PFSK-1 (cell line): ENCODE data around the gene CLBA1.

Experiments
- POLR2AphosphoS5 ChIP-seq: IDR thresholded peaks from 2 replicates; pipeline ENCODE4 v1.6.1; 2012; ENCODE audit warnings: low read depth, mild to moderate bottlenecking, control low read depth, low read length, moderate library complexity
- REST ChIP-seq, 2 experiments: IDR thresholded peaks; 2 replicates each; pipeline versions ENCODE4 v1.6.1 to v1.8.0; 2011 to 2012; ENCODE audit warnings: low read depth in 2 of 2, low read length in 2 of 2, control low read depth in 1 of 2, inconsistent platforms in 1 of 2, mild to moderate bottlenecking in 1 of 2, moderate library complexity in 1 of 2; ENCODE audit not compliant: insufficient read depth in 1 of 2

DNA sequence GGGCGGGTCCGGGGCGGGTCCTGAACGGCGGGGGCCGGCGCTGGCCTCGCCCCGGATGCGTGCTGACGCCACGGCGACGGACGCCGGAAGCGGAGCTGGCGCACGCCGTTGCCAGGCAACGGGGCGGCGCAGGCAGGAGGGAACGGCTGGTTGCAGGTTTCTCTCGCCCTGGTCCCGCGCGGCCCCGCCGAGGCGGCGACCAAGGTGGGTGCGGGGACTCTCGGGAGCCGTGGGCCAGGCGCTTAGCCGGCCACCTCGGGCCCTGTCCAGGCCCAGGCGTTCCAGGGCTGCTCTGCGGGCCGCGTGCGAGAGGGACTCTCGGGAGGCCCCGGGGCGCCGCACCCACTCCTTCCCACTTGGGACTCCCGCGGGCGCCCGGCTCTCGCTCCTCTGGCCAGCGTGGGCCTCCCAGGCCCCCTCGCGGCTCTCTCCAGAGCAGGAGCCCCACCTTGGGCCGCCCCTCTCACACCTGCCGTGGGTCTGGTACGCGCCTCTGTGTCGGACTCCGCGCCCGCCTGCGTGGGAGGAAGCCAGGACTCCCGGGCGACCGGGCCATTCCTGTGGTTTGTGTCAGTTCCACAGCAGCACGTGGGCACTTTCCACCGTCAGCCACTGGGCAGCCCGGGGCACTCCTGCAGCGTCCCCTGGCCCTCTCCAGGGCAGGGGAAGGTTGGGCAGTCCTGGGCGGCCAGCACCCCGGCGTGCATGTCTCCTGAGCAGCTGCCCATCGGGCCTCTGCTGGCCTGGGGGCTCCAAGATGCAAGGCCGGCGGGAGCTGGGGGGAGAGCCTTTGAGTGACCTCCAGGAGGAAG, at the start of gene CLBA1:
- TF ChIP-seq POLR2AphosphoS5 = no peak
- TF ChIP-seq REST (IDR thresholded peaks at IDR 0.05; ENCODE audit: insufficient read depth in 1 of 2, low read depth in 2 of 2, low read length in 2 of 2) = no peak
